Nephron progenitor cell (in vitro differentiated cells): ENCODE data around the gene BFSP1.
A peak's percentile ranks its signal among the peaks of the same experiment; 100 is the strongest.

Experiments used
- DNase-seq: peaks from one replicate; pipeline ENCODE4 v3.0.0; 2021
- H3K27ac Mint-ChIP-seq: 2 replicates; pipeline ENCODE4 v1.8.0; 2021; ENCODE audit warnings: mild to moderate bottlenecking, moderate library complexity, mixed read lengths
- H3K27me3 Mint-ChIP-seq: 2 replicates; pipeline ENCODE4 v1.8.0; 2021; ENCODE audit warnings: mild to moderate bottlenecking, low read depth, mixed read lengths; ENCODE audit not compliant: poor library complexity
- H3K36me3 Mint-ChIP-seq: 2 replicates; pipeline ENCODE4 v1.8.0; 2021; ENCODE audit warnings: low read depth, mixed read lengths
- H3K4me1 Mint-ChIP-seq: 2 replicates; pipeline ENCODE4 v1.8.0; 2021; ENCODE audit warnings: mixed read lengths
- H3K4me3 Mint-ChIP-seq: 2 replicates; pipeline ENCODE4 v1.8.0; 2021; ENCODE audit warnings: mild to moderate bottlenecking, moderate library complexity, mixed read lengths
- H3K9me3 Mint-ChIP-seq: 2 replicates; pipeline ENCODE4 v1.8.0; 2021; ENCODE audit warnings: mild to moderate bottlenecking, moderate library complexity, mixed read lengths
- TF ChIP-seq, protein P1 (sequence below): fragments of 200-600 bp; sonication (generic); IDR thresholded peaks from 2 replicates; pipeline ENCODE4 v1.5.0; 2021; ENCODE audit warnings: antibody characterized with exemption

BFSP1 gene

DNA sequence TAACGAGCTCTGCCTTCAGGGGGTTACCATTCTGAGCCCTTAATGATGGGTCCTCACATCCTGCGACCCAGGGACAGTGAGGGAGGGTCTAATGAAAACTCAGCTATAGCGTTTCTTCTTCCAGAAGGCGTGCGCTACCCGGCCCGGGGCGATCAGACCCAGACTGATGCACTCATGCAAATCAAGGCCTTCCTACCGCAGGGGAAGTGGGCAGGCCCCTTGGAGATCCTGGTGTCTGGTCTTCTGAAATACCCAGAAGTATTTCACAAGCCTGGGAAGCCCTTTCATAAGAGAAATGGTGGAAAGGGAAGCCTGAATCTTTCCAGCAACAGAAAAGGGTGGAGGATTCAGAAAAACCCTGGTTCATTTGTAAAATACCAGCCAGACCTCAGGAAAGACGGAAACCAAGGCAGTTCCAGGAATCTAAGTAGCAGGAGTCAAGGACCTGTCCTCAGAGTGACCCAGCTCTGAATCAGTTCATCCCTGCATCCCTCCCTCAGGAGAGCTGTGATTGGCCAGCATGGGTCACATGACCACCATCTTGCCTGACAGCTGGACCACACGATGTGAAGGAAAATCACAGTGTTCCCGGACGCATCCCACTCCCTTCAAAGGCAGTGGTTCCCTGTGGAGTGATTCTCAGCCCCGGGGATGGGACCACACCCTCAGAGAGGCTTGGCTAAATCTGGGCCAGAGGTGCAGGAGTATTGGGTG lies 12.7 kb downstream of the BFSP1 start:
- H3K4me3 Mint-ChIP-seq, result no peak overlapping the region
- H3K27ac Mint-ChIP-seq, result no peak overlapping the region
- TF ChIP-seq, protein P1, sequence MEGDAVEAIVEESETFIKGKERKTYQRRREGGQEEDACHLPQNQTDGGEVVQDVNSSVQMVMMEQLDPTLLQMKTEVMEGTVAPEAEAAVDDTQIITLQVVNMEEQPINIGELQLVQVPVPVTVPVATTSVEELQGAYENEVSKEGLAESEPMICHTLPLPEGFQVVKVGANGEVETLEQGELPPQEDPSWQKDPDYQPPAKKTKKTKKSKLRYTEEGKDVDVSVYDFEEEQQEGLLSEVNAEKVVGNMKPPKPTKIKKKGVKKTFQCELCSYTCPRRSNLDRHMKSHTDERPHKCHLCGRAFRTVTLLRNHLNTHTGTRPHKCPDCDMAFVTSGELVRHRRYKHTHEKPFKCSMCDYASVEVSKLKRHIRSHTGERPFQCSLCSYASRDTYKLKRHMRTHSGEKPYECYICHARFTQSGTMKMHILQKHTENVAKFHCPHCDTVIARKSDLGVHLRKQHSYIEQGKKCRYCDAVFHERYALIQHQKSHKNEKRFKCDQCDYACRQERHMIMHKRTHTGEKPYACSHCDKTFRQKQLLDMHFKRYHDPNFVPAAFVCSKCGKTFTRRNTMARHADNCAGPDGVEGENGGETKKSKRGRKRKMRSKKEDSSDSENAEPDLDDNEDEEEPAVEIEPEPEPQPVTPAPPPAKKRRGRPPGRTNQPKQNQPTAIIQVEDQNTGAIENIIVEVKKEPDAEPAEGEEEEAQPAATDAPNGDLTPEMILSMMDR, result no peak
- H3K9me3 Mint-ChIP-seq, result no peaks in the 10 kb centered on the region
- DNase-seq, result peak; percentile 15
- H3K27me3 Mint-ChIP-seq, result peaks cover 12% of the 10 kb centered on the region
- H3K4me1 Mint-ChIP-seq, result no peaks in the 10 kb centered on the region
- no peaks in the 10 kb centered on the region for H3K36me3 Mint-ChIP-seq

GRCh38 chr20:17515053-17515452 lies 16.1 kb downstream of the BFSP1 start:
- Mint-ChIP-seq H3K4me3 (no peak overlapping the region), H3K9me3 (no peaks in the 10 kb centered on the region), H3K36me3 (no peaks in the 10 kb centered on the region), H3K27ac (no peak overlapping the region), H3K27me3 (peaks cover 4% of the 10 kb centered on the region), H3K4me1 (no peaks in the 10 kb centered on the region)
- DNase-seq, result no peak
- TF ChIP-seq, protein P1, result no peak

DNA sequence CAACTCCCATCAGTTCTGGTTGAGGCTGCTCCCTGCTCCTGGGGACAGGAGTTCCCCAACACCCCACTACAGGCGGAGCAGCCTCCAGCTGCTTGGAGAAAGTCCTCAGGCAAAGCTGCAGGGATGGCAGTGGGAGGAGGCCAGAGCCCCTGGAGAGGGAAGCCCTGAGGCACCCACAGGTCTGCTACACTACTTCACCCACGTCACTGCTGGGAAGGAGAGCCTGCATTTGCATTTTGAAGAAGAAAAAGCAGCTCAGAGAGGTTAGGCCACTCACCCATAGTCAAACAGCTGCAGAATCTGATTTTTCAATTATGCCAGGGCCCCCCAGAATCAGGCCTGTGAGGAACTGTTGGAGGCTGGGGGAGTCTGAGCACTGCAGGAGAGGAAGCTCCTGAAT lies 17.2 kb downstream of the BFSP1 start:
- H3K4me1 Mint-ChIP-seq, result peaks cover 5% of the 10 kb centered on the region
- no peaks in the 10 kb centered on the region for H3K9me3 Mint-ChIP-seq
- H3K4me3 Mint-ChIP-seq, result no peak overlapping the region

GRCh38 chr20:17511401-17511800 lies 19.8 kb downstream of the BFSP1 start:
- no peaks in the 10 kb centered on the region for H3K9me3 Mint-ChIP-seq
- peaks cover 15% of the 10 kb centered on the region for H3K4me1 Mint-ChIP-seq
- H3K36me3 Mint-ChIP-seq, result no peaks in the 10 kb centered on the region
- DNase-seq, result no peak
- peaks cover 4% of the 10 kb centered on the region for H3K27me3 Mint-ChIP-seq
- no peak overlapping the region for H3K27ac Mint-ChIP-seq
- no peak overlapping the region for H3K4me3 Mint-ChIP-seq
- TF ChIP-seq, protein P1, result no peak

More for the DNA sequence above, 17.2 kb downstream of the BFSP1 start:
- DNase-seq, result no peak
- Mint-ChIP-seq H3K27me3 (peaks cover 4% of the 10 kb centered on the region), H3K27ac (no peak overlapping the region), H3K36me3 (no peaks in the 10 kb centered on the region)
- TF ChIP-seq, protein P1, result no peak

DNA sequence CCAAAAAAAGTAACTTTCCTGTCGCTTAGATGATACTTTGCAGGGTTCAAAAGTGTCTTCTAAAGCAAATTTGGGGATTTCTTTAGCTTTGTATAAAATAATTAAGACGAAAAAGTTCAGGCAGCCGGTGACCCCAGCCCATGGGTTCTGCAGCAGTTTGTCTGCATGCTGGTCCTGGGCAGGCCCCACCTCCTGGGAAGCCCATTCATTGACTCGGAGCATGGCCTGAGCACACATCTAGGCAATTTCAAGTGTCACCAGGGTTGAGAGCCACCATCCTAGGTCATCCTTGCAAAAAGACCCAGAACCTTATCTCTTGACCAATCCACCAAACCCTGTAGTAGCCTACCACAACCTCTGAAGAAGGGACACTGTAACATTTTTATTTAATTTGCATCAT lies 20.6 kb downstream of the BFSP1 start:
- no peak overlapping the region for H3K4me3 Mint-ChIP-seq
- no peaks in the 10 kb centered on the region for H3K36me3 Mint-ChIP-seq
- peaks cover 7% of the 10 kb centered on the region for H3K27me3 Mint-ChIP-seq
- H3K9me3 Mint-ChIP-seq, result no peaks in the 10 kb centered on the region
- TF ChIP-seq, protein P1, result no peak
- DNase-seq, result no peak
- peaks cover 15% of the 10 kb centered on the region for H3K4me1 Mint-ChIP-seq
- no peak overlapping the region for H3K27ac Mint-ChIP-seq

GRCh38 chr20:17508756-17509155 lies 22.4 kb downstream of the BFSP1 start:
- DNase-seq, result no peak
- Mint-ChIP-seq H3K27ac (no peak overlapping the region), H3K9me3 (no peaks in the 10 kb centered on the region), H3K36me3 (no peaks in the 10 kb centered on the region), H3K4me1 (peaks cover 29% of the 10 kb centered on the region), H3K27me3 (peaks cover 9% of the 10 kb centered on the region), H3K4me3 (no peak overlapping the region)
- TF ChIP-seq, protein P1, result no peak
